ENCODE results near the gene RTN4.

RTN4 gene

DNA sequence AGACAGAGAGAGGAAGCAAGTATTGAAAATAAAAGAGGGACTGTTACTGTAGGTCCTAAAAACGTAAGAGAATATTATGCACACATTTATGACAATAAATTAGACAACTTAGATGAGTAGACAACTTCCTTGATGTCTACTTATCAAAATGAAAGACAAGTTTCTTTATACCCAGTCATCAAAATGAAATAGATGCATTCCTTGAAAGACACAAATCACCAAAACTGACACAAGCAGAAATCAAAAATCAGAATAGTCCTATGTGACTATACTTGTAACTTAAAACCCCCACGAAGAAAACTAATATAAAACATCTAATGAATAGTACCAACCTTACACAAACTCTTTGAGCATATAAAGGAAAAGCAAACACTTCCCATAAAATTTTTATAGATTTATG is 14.5 kb downstream of the RTN4 start:
- no peak for DNase-seq

DNA sequence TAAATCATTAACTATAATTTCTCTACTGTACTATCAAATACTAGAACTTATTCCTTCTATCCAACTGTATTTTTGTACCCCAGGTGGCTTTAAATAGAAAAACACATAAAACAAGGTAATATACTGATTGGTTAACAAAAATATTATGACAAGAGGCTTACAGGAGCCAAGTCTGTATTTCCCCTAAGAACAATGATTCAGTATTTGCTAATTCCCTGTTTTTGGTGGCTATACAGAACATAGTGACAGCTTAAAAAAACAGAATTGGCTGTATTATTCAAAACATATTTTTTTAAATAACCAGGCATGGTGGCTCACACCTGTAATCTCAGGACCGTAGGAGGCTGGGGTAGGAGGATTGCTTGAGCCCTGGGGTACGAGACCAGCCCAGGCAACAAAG is 16.3 kb downstream of the RTN4 start:
- DNase-seq, result no peak

DNA sequence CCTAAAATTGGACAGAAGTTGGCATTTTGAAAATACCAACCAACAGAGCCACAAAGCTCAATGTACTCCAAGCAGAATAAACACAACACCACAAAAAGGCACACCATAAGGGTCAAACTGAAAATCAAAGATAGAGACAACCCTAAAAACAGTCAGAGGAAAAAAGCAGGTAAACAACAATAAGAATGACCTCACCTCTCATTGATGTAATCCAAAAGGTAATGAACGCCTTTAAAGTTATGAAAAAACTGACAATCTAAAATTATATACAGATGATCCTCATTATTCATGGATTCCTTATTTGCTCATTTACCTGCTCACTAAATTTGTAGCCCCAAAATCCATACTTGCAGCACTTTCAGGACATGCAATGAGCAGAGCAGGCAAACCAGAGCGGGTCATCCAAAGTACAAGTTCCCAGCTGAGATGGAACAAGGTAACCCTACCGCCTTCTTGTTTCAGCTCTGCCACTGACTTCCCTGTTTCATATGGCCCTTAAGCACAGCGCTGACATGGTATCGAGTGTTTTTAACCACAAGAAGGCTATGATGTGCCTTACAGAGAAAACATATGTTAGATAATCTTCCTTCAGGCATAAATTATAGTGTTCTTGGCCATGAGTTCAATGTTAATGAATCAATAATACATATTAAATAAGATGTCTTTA is 17.0 kb downstream of the RTN4 start:
- peak; percentile 67 for DNase-seq

DNA sequence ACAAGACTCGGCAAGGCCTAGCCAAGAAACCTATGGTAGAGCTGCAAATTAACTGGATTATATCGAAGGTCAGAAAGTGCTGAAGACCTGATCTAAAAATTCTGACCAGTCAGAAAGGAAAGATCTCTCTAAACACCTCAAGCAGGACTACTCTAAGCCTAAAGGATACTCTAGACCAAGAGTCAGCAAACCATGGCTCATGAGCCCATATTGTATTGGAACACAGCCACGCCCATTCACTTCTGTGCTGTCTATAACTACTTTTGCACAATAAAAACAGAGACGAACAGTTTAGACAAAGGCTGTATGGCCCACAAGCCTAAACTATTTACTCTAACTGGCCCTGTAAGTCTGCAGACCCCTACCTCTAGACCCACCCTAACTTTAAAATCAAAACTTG is 18.7 kb downstream of the RTN4 start:
- DNase-seq, result no peak

DNA sequence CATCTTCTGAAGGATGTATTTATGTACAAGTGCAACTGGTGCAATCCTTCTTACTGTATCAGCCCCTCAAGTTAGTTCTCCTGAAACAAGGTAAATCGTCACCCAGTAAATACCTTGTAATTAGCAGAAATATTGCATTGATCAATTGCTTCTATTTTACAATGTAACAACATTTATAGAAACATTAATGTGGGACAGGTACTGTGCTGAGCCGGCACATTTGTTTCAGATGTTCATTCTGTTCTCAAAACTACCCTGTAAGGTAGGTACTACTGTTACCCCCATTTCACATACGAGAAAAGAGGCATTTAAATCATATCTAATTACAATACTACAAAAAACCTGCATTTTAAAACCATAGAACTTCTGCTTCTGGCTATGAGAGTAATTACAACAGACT is 19.5 kb downstream of the RTN4 start:
- no peak for DNase-seq

DNA sequence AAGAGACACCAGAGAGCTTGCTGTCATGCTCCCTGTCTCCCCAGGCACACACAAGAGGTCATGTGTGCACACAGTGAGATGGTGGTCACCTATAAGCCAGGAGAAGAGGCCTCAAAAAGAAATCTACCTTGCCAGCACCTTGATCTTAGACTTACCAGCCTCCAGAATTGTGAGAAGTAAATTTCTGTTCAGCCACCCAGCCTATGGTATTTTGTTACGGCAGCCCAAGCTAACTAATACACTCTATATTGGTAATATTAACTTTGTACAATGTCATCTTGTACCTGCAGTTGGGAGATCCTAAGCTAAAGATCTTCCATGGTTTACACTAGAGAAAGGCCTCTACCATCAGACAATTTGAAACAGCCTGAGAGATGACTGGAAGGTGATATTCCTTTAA is 21.2 kb downstream of the RTN4 start:
- no peak for DNase-seq

DNA sequence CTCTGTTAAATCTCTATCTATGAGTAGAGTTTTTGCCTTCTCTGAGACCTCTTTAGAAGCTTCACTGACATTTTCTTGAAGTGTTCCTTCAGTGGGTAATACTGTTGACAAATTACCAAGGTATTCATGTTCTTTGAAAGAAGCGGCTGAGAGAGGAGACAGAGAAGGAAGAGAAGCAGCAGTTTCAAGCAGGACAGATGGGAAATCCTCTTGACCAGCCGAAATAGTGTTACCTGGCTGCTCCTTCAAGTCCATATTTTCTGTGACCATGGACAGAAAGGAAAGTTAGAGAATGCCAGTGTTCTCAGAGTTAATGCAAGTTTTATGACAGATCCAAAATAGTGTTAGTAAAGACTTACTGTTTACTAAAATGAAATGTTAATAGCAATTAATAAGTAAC is 23.0 kb downstream of the RTN4 start:
- DNase-seq, result no peak

DNA sequence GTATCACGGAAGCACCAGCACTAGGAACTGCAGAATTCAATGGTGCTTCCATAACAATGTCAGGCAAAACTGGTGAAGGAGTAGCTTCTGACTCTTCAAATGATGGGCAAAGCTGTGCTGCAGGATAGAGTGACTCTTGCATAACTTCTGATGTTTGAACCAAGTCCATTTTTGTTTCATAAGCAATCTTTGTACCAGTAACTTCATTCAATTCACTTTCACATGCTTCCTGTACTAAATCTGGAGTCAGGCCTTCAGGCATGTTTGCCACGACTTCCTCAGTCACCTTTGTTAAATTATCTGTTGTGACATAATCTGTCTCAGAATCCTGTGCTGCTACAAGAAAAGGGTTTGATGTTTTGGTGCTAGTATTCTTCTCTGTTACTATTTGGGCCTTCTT is 24.0 kb downstream of the RTN4 start:
- DNase-seq, result no peak

DNA sequence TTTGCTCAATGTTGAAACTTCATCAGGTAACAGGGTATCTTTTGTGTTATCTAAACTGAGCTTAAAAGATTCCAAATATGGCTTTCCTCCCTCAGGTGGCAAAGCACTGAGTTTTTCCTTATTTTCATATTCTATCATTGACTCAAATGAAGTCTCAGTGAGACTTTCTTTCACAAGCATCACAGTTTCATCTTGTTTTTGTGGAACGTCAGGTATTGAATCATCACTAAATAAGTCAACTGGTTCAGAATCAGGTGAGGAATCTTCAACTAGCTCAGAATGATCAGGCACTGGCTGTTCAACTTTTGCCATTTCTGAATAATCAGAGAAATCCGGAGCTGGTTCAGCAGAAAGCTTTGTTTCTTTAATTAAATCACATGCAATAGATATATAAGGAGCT is 24.6 kb downstream of the RTN4 start:
- no peak for DNase-seq

DNA sequence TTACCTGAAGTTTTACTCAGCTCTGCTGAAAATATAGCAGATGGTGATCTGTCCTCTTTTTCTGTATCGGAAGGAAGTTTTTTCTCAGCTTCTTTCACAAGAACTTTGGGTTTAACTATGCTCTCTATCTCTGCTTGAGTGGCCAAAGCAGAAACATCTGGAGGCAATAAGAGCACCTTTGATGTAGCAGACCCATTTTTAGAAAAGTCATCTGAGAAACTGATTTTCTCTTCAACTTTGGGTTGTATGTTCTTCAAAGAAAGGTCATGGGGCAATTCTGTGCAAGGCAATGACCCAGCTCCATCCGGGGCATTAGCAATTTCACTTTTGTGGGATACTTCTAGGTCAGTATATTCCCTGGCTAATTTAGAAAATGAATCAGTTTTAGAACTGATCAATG is 25.2 kb downstream of the RTN4 start:
- no peak for DNase-seq

DNA sequence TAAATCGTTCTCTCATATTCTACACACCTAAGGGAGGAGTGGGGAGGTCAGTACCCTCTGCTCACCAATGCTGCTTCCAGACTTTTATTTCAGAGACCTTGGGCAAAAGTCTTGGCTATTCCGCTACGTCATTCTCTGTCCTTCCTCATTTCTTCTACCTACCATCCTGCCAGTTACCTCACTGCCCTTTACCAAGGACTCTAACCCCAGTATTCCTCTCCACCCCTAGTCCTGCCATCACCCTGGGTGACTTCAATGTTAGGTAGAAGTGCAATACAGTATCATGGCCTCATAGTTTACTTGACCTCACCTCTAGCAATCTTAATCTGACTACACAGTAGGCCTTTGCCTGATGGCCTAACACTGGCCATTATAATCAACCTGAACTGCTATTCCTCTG is 27.8 kb downstream of the RTN4 start:
- DNase-seq, result no peak

DNA sequence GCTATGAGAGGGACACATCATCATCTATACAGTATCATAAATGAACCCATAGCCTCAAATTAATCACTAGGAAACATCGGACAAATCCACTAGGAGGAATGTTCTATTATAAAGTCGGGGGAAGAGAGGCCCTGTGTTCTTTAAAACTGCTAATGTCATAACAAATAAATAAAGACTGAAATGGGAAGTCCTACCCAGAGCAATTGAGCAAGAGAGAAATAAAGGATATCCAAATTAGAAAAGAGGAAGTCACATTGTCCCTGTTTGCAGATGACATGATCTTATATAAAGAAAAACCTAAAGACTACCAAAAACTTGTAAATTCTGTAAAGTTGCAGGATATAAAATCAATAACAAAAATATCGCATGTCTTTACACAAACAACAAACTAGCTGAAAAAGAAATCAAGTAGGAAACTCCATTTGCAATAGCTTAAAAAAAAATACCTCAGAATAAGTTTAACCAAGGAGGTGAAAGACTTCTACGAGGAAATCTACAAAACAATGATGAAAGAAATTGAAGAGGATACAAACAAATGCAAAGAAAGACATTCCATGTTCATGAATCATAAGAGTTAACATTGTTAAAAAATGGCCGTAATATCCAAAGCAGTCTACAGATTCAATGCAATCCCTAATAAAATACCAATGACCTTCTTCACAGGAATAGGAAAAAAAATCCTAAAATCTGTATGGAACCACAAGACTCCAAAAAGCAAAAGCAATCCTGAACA is 30.6 kb downstream of the RTN4 start:
- DNase-seq, result peak; percentile 86

DNA sequence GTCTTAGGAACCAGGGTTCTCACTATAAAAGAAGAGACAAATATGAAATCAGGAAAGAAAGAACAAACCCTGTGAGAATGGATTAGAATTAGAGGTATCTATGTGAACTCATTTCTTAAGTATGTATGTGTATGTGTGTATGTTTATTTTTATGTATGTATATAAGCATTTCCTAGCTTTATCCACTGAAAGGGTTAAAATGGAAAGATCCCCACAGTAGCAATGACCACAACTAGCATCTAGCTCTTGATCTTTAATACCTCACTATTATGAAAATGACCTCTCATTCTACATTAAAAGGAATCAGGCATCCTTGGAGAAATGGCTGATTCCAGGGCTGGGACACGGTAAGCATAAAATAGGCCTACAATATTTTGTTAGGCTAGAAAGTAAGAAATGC is 31.6 kb downstream of the RTN4 start:
- no peak for DNase-seq

DNA sequence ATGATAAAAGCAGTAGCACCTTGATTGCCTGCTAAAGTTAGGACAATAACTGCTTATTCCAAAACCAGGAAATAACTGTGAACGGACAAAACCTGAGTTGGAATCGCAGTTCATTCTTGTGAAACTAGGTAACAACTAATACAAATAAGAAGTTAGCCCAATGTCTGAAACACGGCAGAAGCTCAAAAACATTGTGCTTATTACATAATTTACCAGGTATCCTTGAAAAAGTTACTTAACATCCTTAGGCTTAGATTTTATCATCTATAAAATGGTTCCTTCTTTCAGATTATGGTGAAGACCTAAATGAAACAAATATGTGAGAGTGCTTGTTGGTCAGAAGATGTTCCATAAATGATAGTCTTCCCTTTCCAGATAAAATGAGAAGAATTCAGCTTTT is 32.4 kb downstream of the RTN4 start:
- no peak for DNase-seq

DNA sequence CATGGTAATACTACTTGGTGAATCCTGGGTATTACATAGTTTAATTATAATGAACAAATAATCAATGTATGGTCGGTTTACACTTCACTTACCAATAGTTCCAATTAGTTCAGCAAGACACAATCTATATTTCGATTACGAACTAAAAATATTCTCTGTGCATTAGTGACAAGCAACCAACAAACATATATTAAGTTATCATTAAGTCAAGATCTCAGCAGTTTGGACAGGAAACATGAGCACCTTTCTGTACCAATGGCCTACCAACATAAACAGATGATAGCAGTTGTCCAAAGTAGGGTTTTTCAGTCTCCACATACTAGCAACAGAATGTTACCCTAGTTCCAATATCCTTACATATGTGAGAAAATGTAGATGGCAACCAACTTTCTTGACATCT is 32.8 kb downstream of the RTN4 start:
- no peak for DNase-seq

DNA sequence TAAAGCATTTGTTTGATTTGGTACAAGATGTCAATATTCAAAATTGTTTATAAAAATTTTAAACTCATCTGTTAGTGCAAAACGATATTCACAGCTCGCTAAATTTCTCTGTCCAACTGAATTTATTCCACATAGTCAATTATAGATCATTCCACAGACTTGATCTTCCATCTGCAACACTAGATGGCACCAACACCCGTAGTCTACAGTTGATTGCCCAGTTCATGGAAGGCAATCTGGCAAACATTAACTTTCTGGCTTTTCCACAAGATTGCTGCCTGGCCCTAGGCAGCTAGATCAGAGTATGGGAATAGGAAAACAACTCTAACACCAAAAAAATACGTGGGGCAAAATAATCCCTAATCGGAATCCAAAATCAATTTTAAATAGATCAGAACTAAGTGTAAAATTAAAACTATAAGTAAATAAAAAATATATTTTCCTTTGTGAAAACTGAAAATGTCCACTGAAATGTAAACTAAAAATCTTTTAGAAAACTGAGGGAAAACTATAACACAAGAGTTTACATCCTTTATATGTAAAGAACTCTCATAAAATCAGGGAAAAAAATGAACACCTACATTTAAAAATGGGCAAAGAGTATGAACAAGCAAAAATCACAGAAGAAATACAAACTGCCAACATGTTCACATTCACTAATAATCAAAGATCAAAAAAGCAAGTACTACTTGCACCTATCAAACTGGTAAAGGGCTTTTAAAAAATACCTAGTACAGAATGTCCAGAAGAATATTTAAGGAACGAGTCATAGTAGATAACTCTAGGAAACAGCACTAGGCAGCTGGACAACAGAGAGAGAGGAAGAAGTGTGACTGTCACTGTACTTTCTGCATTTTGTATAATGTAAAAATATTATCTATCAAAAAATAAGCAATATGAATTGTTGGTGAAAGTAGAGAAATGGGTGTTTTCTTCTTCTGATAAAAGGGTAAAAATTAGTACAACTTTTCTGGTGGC is 35.0 kb downstream of the RTN4 start:
- peak; percentile 57 for DNase-seq

DNA sequence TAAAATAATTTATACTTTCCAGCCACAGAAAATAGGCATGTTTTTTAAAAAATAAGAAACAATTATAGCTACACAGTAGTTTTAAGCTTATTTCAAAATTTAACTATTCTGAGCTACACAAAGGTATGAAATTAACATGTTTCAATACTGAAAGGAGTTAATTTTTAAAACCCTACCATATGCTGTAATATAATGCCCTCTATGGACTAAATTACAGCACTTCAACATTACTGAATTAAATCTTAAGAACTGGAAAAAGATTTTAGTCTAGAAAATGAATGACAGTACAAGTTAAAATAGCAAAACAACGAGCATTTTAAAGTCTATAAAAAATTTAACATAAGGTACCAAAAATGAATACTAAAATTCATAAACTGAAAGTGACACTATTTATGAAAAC is 36.3 kb downstream of the RTN4 start:
- DNase-seq, result no peak

DNA sequence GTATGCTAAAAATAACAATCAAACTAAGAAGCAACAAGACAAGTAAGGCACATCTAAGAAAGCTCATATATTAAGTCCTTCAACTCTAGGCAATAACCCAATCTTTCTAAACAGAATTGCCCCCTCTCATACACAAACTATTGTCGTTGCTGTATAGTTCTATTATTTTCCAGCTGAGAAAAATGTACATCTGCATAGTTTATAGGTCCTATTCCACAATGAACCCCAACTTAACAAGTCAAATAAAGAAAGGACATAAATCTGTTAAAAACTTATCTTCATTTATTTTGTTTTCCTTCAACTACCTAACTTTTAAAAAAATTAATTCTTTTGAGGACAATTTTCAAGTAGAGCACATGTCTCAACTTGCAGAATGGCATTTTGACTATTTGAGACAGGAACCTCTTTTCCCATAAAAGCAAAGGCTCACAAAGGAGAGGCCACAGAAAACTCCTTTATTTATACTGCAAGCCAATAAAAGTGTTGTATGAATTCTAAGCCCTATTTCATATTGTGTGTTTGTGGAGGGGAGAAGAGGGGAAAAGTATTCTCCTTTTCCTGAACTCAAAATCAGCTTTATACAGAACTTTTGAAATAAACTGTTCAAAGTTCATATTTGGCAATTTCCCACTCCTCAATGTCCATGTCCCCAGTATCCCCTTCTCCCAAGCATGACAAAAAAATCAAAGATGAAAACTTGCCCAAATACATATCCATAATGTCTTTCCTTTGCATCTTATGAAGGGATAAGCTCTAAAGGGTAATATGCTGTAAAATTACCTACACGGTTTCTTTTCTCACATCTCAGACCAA is 37.4 kb downstream of the RTN4 start:
- no peak for DNase-seq

DNA sequence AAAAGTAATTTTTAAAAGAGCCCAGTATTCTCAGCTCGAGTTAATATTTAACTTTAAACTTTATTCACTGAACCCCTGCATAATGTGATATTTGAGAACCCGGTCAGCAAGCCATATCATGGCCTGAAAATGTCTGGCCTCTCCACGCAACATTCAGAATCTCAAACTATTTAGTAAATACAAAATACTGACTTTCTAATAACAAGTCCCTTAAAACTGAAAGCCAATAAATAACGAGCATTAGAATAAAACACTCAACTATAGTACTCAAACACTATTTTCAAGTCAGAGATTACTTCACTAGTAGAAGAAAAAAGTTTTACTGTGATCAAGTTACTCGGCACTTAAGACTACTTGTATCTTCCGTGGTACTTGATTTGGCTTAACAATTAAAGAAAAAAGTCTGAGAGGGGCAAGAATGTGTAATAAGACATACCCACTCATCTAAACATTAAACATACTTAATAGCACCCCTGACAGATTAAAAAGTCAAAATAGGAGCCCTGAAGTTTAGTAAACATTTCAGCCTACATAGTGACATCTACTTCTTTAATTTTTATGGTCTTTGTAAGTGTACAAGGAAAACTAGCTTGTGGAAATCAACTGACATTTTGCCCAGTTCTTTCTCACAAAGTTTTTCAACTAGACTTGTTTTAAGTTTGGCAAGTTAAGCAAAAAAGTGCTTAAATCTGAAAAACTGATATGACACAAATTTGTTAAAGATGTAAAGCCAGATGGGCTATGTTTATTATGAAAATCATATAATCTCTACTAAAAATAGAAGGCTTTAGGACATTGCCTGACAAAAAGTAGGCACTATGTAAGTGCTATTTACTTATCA is 38.2 kb downstream of the RTN4 start:
- no peak for DNase-seq

DNA sequence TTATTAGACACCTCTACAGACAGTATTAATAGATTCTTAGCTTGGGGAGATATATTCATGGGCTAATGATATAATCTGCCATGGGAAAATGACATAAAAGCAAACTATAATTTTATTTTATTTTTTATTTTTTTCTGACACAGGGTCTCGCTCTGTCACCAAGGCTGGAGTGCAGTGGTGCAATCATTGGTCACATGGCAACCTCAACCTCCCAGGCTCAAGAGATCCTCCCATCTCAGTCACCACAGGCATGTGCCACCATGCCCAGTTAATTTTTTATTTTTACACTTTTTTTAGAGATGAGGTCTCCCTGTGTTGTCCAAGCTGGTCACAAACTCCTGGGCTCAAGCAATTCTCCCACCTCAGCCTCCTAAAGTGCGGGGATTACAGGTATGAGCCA is 39.3 kb downstream of the RTN4 start:
- DNase-seq, result peak; percentile 58

DNA sequence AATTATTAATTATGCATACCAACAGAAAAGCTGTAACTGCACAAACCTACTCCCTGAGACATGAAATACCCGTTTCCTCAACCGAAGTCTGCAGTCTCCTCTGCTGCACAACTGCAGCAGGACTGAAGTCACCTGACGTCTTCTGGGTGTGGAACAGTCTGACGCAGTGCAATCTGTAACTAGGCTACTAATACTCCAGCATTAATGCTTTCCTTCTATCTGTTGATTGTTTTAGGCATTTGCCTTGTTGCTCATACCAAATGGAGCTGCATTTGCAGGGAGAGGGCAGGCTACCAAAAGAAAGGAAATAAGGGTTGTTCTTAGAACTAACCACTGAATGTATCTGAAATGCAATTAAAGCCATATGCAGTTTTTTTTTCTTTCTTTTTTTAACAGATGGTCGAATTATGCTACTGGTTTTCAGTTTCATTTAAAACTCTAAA is 40.1 kb downstream of the RTN4 start:
- peak; percentile 82 for DNase-seq
